ENCODE data around the gene ATG7.

Gene ATG7

DNA sequence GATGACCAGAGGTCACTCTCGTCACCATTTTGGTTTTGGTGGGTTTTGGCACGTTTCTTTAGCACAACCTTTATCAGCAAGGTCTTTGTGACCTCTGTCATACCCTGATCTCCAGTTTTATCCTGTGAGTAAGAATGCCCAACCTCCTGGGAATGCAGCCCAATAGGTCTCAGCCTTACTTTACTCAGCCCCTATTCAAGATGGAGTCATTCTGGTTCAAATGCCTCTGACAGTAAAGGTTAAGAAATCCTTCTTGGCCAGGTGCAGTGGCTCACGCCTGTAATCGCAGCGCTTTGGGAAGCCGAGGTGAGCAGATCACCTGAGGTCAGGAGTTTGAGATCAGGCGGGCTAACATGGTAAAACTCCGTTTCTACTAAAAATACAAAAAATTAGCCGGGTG is 3.2 kb upstream of the ATG7 start:
- in situ Hi-C loops (cut with MboI; ENCODE audit: low sequenced_read_pairs, unreplicated experiment), result no loop called here
- TF ChIP-seq, protein P1, sequence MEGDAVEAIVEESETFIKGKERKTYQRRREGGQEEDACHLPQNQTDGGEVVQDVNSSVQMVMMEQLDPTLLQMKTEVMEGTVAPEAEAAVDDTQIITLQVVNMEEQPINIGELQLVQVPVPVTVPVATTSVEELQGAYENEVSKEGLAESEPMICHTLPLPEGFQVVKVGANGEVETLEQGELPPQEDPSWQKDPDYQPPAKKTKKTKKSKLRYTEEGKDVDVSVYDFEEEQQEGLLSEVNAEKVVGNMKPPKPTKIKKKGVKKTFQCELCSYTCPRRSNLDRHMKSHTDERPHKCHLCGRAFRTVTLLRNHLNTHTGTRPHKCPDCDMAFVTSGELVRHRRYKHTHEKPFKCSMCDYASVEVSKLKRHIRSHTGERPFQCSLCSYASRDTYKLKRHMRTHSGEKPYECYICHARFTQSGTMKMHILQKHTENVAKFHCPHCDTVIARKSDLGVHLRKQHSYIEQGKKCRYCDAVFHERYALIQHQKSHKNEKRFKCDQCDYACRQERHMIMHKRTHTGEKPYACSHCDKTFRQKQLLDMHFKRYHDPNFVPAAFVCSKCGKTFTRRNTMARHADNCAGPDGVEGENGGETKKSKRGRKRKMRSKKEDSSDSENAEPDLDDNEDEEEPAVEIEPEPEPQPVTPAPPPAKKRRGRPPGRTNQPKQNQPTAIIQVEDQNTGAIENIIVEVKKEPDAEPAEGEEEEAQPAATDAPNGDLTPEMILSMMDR (IDR thresholded peaks at IDR 0.05; ENCODE audit: borderline replicate concordance, control extremely low read depth, extremely low read depth, insufficient read depth, missing control alignments), result no peak
- no peak for DNase-seq (ENCODE audit: low spot score)

DNA sequence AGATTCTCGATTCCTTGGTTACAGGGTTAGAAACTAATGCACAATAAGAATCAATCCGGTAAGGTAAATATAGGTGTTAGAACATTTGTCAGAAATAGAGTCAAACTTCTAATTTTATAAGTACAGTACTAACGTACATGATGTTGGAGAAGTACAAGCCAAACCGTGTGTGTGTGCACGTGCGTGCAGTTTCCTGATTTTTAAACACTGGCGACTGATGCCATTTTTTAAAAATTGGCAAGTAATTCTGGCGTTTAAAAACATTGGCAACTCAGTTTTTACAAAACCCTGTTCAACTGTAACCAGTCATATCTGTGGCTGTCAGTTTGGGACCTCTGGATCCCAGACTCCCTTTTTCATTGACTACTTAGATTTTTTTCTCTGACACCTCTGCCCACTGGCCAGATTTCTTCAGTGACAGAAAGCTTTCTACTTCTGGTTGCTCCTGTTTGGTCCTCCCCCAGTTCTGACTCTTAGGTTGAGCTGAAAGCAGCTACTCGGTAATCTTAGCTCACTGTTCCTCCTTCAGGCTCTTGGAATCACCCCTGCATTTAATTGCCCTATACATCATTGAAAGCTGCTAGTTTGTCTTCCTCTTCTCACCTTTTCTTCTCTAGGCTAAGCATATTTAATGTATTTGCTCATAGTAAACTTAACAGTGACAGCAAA is 843 bp downstream of the ATG7 start:
- in situ Hi-C loops (cut with MboI; ENCODE audit: low sequenced_read_pairs, unreplicated experiment), result no loop called here
- no peak for DNase-seq (ENCODE audit: low spot score)
- TF ChIP-seq, protein P1 (IDR thresholded peaks at IDR 0.05; ENCODE audit: borderline replicate concordance, control extremely low read depth, extremely low read depth, insufficient read depth, missing control alignments), result no peak

DNA sequence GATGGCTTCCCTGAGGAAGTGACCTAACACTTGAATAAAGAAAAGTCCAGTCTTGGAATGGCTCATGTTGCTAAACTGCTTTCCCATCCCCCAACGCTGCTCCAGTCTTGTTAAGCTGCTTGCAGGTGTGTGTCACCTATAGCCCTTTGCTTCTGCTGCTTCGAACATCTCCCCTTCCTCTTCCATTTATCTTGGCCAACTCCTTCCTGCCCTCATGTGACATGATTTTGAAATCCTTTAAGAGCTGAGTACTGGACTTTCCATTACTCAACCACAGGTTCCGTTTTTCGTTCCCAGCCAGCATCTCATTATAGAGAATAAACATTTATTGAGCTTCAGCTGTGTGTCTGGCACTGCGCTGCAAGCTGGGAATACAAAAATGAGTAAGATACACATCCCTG is 1.7 kb downstream of the ATG7 start:
- no peak for DNase-seq (ENCODE audit: low spot score)
- in situ Hi-C loops (cut with MboI; ENCODE audit: low sequenced_read_pairs, unreplicated experiment), result no loop called here

DNA sequence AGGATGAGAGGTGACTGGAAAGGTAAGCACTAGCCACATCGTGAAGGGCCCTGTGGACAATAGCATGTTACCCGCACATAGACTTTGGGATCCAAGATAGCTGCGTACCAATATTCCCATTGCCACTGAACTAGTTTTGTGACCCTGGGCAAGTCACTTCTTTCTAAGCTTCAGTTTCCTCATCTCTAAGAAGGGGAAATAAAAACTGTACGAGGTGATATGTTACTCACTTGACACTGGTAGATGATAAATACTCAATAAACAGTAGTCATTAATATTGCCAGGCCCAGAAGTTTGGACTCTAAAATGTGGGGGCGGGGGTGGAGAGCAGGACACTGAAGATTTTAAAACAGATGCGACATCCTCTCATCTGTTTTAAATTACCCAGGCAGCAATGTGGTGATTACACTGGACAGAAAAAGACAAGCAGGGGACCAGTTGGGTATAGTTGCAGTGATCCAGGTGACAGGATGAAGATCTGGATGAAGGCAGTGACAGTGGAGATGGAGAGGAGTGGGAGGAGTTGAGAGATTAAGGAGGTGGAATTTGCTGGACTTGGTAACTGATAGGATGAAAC is 2.5 kb downstream of the ATG7 start:
- in situ Hi-C loops (cut with MboI; ENCODE audit: low sequenced_read_pairs, unreplicated experiment), result no loop called here
- no peak for DNase-seq (ENCODE audit: low spot score)

More for the DNA sequence above, 1.7 kb downstream of the ATG7 start:
- TF ChIP-seq, protein P1 (IDR thresholded peaks at IDR 0.05; ENCODE audit: borderline replicate concordance, control extremely low read depth, extremely low read depth, insufficient read depth, missing control alignments), result no peak

DNA sequence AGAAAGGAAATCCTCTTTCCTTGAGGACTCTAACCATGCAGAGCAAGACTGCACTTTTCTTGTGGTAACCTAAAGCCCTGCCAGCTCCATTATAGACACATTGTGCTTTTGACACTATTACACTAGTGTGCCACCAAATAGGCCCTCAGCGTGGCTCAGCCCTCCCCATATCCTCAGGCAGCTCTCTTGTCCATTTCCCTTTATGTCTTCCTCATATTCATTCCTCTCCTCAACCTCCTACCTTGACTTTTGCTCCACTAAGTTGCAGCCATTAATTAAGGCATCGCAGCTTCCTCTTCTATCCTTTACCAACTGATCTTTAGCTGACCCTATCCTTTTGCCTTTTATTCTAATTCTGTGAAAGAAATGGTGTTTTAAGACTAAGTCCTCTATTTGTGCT is 3.7 kb downstream of the ATG7 start:
- no peak for DNase-seq (ENCODE audit: low spot score)
- TF ChIP-seq, protein P1 (IDR thresholded peaks at IDR 0.05; ENCODE audit: borderline replicate concordance, control extremely low read depth, extremely low read depth, insufficient read depth, missing control alignments), result no peak
- in situ Hi-C loops (cut with MboI; ENCODE audit: low sequenced_read_pairs, unreplicated experiment), result no loop called here

More for the DNA sequence above, 2.5 kb downstream of the ATG7 start:
- TF ChIP-seq, protein P1 (IDR thresholded peaks at IDR 0.05; ENCODE audit: borderline replicate concordance, control extremely low read depth, extremely low read depth, insufficient read depth, missing control alignments), result no peak

DNA sequence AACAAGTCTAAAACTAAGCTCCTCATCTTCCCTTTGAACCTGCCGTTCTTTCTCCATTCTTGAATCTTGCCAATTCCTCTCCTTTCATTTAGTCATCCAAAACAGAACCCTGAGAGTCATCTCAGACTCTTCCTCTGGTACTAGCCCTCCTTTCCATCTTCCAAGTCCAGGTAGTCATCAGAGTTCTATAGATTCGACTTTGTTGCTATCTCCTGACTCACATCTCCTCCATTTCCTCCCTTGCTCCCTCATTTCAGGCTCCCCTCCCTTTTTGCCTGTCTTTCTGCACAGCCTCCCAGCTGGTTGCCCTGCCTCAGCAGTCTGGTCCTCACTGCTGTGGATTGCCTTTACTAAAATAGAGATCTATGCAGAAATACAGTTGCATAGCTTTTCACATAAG is 4.7 kb downstream of the ATG7 start:
- in situ Hi-C loops (cut with MboI; ENCODE audit: low sequenced_read_pairs, unreplicated experiment), result no loop called here
- no peak for DNase-seq (ENCODE audit: low spot score)
- TF ChIP-seq, protein P1 (IDR thresholded peaks at IDR 0.05; ENCODE audit: borderline replicate concordance, control extremely low read depth, extremely low read depth, insufficient read depth, missing control alignments), result no peak

Data from GM13976 (cell line).